D341Med (cell line): ENCODE data around the gene OGFOD2.

Experiments
- DNase-seq: peaks from one replicate; pipeline ENCODE4 v3.0.0; 2012; ENCODE audit warnings: low spot score

The OGFOD2 gene

DNA sequence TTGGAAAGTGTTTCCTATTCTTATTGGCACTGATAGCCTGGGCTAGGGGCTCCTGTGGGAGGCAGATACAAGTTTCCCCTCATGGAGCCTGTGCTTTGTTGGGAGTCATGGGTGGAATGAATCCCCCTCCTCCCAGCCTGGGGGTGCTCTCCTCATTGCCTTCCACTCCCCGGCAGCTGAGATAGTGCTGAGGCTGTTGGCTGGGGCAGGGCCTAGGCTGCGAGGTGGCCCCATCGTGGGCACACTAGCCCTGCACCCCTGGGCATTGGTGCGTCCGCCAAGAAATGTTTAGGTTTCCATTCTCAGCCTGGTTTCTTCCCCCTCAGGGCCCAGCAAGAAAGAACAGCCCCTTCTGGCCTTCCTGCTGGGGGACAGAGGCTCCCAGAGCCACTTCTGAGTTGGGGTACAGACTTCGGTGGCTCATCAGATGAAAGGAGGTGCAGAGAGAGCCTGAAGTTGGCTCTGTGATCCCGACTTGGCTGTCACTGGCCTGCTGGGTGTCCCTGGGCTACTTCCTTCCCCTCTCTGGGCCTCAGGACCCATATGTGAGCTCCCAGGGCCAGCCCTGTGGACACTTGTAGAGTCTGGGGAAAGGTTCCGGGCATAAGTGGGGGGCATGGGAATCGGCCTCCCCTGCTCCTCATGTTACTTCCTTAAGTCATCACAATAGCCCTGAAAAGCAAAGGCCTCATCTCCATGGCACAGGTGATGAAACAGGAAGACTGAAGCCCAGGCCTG lies 2.8 kb downstream of the OGFOD2 start:
- no peak for DNase-seq

DNA sequence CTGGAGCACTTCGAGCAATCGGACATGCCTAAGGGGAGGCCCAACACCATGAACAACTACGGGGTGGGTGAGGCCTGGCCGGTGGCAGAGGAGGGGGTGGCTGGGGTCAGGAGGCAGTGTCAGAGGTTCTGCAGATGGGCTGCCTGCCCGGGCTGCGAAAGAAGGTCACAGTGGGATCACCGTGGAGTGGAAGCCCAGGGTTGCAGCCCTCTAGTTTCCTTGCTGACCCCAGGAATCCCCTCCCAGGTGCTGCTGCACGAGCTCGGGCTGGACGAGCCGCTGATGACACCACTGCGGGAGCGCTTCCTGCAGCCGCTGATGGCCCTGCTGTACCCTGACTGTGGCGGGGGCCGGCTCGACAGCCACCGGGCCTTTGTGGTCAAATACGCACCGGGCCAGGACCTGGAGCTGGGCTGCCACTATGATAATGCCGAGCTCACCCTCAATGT lies 3.5 kb downstream of the OGFOD2 start:
- no peak for DNase-seq

GRCh38 chr12:122979001-122979907 lies 4.2 kb downstream of the OGFOD2 start:
- no peak for DNase-seq

DNA sequence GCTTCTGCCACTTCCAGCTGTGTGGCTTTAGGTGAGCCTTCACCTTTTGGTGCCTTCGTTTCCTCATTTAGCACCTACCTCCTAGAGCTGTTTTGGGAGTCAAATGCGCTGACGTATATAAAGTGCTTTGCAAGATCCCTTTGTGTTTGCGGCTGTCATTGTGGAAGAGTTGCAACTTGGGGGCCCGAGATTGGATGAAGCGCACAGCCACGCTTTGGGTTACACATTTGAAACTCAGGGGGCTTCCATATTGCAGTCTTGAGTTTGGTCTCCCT lies 4.8 kb downstream of the OGFOD2 start:
- no peak for DNase-seq

DNA sequence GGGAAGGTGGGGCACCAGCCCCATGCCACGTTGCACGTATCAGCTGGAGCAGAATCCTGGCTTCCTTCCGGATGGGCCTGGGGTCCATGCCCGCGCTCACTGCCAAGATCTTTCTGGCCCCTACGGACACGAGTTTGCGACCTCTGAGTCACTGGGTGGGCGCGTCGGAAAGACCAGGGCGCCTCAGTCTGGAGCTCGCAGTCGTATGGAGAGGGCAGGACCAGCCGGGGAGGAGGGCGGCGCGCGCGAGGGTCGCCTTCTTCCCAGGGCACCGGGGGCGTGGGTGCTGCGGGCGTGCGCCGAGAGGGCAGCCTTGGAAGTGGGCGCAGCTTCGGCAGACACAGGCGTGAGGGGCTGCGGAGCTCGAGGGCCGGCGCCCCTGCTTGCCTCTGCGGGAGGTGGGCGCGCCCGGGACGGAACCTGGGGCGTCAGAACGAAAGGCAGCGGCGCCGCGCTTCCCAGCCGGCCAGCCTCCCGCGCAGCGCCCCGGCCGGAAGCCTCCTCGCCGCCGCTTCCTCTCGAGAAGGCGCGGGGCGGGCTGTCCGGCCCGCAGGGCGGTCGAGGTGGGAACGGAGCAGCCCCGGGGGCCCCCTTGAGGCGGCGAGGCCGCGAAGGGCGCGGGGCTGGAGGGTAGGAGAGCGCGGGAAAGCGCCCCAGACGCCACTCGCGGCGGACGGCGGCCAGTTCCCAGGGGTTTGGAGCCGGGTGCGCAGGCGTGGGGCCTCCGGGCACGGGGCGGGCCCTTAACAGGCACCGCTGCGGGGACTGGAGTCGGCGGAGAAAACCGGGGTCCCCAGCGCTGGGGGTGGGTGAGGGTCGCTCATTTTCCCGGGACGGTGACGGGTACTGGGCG lies 5.4 kb downstream of the OGFOD2 start, which contains the start of gene ARL6IP4:
TSS of gene ARL6IP4 (plus strand) at position 499 of the 853 bp plus-strand sequence. CDS start 459 bp downstream, outside the sequence.
- DNase-seq, result peak; percentile 88

GRCh38 chr12:122981036-122981471 lies 6.0 kb downstream of the OGFOD2 start:
- DNase-seq, result no peak

GRCh38 chr12:122981587-122982476 lies 6.8 kb downstream of the OGFOD2 start:
- no peak for DNase-seq

DNA sequence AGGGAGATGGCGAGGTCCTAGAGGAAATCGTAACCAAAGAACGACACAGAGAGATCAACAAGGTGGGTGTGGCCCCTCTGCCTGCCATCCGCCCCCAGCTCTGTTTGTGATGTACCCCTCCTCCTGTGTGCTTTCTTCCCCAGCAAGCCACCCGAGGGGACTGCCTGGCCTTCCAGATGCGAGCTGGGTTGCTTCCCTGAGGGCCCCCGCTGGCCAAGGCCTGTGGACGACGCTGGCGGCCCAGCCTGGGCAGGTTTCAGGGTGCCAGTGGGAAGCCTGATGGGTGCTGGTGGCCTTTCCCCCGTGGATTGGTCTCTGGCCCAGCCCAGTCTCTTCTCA lies 7.4 kb downstream of the OGFOD2 start:
- no peak for DNase-seq

DNA sequence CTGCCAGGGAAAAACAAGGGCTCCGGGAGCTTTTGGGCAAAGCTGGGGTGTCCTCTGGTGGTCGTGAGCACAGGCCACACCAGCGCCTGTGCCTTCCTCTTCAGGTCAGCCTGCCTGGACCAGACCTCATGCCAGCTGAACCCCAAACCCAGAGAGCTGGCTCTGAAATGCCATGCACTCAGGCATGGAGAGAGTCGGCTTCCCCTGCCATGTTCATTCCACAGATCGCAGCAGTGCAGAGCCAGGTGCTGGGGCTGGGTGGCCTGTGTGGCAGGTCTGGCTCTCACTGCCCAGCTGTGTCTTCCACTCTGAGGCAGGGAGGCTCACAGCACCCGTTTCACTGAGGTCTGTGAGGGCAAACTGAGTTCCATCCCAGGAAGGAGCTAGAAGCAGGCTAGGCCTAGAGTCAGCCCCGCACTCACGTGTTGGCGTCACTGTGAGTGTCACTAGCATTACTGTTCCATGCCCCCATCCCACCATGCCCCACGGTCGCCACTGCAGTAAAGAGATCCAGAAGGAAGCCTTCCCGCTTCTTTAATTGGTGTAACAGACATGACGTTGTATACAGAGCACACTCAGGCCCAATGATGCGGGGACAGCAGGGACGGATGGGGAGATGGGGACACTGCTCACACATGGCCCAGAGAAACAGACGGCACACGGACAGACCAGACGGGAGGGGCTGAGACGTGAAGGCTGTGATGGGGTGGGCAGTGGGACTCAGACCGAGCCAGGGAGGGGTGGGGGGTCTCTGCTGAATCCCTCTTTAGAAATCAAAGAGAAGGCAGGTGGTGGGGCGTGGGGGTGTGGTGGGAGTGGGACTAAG lies 8.1 kb downstream of the OGFOD2 start:
- DNase-seq, result no peak

DNA sequence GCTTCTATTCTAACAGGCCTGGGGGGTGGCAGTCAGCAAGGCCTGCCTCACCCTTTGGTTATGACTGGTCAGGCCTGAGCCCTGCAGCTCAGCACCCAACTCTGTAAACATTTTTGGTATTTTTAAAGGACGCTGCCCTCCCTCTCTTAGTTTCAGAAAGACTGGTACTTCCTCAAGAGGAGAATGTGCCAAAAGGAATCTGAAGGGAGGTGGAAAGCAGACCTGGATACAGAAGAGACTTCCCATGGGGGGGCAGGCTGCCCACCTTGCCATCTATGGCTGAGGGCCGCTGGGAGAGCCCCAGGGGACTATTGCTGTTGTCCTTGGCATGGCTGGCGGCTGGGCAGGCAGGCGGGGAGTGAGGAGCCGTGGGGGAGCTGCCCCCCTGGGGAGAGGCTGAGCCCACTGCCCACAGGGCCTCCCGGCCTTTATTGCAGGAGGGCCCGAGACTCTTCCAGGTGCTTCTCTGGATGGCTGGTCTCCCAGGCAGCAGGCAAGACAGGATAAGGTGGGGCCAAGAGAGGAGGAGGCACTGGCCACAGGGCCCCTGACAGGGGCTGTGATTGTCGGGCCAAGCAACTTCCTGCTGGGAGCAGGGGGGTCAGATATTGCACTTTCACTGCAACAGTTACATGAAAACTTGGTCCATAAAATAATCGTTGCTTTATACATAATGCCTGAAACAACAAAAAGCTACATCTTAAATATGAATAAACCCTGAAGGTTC lies 8.9 kb downstream of the OGFOD2 start:
- no peak for DNase-seq

GRCh38 chr12:122984612-122985337 lies 9.7 kb downstream of the OGFOD2 start:
- no peak for DNase-seq

DNA sequence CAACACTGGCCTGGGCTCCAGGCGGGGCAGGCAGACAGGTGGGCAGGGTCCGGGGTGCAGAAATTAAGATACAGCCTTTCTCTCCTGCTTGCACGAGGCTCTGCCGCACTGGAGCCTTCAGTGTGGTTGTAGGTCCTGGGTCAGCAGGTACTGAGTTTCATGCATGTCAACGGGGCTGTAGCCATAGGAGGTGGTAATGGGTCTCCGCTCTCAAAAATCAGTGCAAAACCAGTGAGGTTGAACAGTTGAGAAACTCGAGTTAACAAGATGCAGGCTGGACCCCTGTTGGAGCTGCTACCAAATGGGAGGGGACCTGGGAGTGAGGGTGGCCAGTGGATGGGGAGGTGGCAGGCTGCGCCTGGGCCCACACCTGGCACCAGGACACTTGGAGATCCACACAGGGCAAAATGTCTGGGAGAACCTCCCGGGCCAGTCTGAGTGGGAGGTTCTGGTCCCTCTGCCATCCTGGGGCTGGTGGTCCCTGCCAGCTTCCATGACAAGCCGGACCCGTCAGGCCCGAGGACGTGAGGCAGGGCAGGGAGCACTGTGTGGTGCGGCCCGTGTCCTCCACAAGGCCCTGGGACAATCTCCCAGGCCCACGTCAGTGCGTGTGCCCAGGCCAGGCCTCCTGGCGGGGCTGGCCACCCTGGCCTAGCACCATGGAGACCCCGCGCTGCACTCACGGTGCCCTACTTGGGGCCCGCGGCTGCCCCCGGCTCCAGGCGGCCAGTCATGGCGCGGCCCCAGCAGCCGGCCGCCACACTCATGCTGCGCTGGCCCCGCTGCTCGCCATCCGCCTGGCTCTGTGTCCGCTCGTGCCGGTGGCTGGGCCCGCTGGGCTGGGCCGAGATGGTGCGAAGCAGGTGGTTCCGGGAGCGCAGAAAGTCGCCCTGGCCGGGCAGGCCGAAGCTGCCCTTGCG lies 10.6 kb downstream of the OGFOD2 start:
- DNase-seq, result no peak

- no peak for DNase-seq
Measured at GRCh38 chr12:122986258-122986871, 11.3 kb downstream of the OGFOD2 start.

- no peak for DNase-seq
Measured at GRCh38 chr12:122987086-122987951, 12.3 kb downstream of the OGFOD2 start.

- DNase-seq, result no peak
Measured at GRCh38 chr12:122988036-122988435, 13.0 kb downstream of the OGFOD2 start.

- no peak for DNase-seq
Measured at GRCh38 chr12:122988612-122989212, 13.7 kb downstream of the OGFOD2 start.
